DND-41 (cell line): ENCODE results near the gene CDC42SE1.
A peak's percentile ranks its signal among the peaks of the same experiment; 100 is the strongest.

ENCODE experiments used
- CTCF ChIP-seq: IDR thresholded peaks from 2 replicates; pipeline ENCODE4 v1.5.1; 2012; ENCODE audit warnings: borderline replicate concordance, low read length, moderate library complexity, mild to moderate bottlenecking; ENCODE audit not compliant: poor library complexity, severe bottlenecking; ENCODE audit errors: extremely low read depth
- EZH2 ChIP-seq: IDR thresholded peaks from 3 replicates; pipeline ENCODE4 v1.6.1; 2012; ENCODE audit warnings: borderline replicate concordance, low read depth, mild to moderate bottlenecking, moderate library complexity, low read length, inconsistent platforms; ENCODE audit not compliant: severe bottlenecking

GRCh38 chr1:151060657-151061421, 1.4 kb upstream of the CDC42SE1 start:
- TF ChIP-seq CTCF = peak; percentile 21
- no peak for TF ChIP-seq EZH2
